ENCODE measurements around the gene DGKD.

The DGKD gene

DNA sequence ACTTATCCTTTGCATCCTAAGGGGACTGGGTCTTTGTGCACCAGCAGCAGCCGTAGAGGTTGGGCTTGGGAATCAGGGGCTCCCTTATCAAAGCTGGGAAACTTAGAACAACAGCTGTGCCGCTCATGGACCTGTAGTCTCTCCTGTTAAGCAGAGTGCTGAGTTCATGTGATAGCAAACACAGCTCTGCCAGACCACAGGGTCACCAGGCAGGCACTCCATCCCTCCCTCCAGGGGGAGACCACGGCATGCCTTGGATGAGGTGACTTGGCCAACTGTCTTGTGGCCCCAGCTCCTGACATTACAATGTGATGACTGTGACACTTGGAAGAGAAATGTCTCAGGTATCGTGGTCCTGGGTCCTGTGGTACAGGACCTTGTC is 60.0 kb downstream of the DGKD start:
- no peak for DNase-seq

- no peak for DNase-seq
These were observed 60.7 kb downstream of the DGKD start for GRCh38 chr2:233414777-233415570.

GRCh38 chr2:233416199-233416598 is 61.9 kb downstream of the DGKD start:
- DNase-seq: no peak

DNA sequence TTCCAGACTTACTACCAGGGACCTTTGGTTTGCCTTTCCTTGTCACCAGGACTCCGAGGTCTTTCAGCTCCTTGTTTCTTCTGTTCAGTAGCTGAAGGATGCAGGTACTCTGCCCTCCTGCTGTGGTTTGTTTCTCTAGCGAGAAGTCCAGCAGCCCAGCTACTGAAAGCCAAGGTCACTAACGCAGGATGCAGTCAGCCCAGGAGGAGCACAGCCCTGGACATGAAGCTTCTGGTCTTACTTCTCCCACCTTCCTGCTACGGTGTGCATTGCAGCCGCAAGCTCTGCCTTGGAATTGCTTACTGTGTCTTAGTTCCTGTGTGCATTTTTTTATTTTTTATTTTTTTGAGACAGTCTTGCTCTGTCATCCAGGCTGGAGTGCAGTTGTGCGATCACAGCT is 62.4 kb downstream of the DGKD start:
- DNase-seq: no peak

DNA sequence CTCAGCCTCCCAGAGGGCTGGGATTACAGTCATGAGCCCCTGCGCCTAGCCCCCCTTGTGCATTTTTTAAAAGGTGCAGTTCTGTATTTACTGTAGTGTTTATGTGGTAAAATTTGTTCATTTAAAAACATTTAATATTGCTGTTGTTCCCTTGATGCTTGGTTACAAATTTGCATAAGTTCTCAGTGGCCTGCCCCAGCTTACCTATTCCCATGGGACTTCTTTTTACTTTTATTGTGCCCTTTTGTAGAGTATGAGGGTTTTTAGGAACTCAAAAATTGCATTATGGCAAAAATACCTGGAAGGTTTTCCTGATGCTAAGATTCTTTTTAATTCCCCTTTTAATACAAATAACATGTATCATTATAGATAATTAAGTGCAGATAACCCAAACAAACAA is 63.0 kb downstream of the DGKD start:
- DNase-seq: no peak

DNA sequence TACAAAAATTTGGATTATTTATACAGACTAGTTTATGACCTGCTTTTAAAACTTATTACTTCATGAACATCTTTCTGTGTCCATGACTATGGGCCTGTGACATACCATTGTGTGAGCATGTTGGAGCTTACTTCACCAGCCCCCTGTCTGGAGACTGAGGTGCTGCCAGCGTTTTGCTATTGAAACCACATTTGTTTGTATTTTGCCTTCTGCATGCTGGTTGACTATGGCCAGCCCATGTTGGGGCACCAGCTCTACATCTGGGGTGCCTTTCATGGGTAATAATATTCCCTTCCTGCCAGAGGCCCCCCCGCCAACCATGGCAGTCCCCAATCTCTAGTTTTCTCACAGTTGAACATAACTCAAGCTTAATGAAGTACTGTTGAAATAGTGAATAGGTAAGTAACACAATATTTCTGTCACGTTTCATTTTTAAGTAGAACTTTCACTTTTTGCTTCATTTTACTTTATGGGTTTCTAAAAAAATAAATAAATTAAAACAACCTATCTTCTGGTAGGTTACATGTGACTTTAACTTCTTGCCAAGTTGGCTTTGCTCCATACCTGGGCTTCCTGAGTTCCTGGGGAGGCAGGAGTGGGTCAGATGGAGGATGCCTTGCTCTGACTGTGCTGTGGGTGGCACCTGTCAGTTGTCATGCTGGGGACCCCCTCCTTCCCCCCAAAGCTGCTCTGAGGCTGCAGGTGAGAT is 63.9 kb downstream of the DGKD start:
- no peak for DNase-seq

- no peak for DNase-seq
These were observed 64.7 kb downstream of the DGKD start for GRCh38 chr2:233418761-233419546.

GRCh38 chr2:233419602-233420391 is 65.5 kb downstream of the DGKD start:
- DNase-seq: no peak

- no peak for DNase-seq
These were observed 67.0 kb downstream of the DGKD start for GRCh38 chr2:233421091-233421816.

DNA sequence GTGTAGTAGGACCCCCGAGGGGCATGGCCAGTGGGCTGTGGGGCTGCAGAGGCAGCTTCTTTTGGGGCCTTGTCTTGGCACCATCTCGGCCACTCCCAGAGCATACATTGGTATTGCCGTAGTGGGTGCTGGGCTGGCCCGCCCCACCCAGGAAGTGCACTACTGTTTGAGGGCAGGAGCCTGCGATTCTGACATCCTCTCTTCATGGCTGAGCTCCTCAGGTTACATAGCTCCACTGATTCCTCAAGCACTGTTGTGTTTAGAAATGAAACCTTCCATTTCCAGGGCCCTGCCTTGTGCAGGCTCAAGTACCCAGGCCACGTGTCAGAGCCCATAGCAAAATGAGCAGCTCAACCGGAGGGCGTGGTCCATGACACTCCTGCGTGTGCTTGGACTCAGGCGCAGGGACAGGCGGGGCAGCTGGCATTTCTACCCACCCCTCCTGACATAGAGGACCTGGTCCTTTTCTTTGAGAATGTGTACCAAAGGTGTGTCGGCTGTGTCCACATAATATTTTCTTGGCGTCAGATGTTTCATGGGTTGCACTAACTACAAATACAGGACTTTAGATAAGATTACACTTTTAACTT is 67.9 kb downstream of the DGKD start:
- no peak for DNase-seq

DNA sequence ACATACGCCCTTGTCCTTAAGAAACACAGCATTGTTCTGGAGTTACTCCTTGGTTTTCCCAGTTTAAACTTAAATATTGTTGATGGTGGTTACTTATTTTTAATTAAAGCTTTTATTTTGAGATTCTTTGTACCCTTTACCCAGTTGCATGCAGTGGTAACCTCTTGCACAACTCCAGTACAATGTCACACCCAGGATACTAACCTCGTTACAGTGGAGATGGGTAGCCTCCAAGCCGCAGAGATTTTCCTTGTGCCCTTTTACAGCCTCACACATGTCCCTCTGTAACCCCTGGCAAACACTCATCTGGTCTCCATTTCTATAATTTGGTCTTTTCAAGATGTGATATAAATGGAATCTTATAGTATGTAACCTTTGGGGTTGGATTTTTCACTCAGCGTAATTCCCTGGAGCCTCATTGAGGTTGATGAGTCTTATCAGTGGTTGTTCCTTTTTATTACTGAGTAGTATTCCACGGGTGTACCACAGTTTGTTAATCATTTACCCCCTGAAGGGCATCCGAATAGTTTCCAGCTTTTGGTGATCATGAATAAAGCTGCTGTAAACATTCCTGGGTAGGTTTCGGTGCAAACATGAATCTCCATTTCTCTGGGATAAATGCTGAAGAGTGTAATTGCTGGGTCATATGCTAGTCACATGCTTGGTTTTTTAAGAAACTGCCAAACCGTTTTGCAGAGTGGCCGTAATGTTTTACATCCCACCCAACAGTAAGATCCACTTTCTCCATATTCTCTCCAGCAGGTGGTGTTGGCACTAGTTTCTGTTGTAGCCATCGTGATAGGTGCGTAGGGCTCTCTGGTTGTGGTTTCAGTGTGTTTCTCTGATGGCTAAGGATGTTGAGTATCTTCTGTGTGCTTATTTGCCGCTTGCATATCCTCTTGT is 68.6 kb downstream of the DGKD start:
- no peak for DNase-seq

DNA sequence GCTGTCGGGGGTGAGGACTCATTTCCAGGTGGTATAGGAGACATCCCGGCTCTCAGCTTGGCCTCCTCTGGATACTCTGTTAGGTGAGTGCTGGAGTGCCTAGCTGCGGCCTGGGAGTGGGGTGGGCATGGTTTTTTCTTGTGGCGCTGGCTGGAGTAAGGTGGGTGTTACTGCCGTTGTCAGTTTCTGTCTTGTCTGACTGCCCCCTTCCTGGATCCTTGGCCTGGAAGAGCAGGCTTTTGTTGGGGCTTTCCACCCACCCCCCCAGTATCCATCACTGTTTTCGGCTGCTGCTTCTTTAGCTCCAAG is 69.2 kb downstream of the DGKD start:
- no peak for DNase-seq

GRCh38 chr2:233424154-233424951 is 70.1 kb downstream of the DGKD start:
- no peak for DNase-seq

GRCh38 chr2:233426619-233427342 is 72.5 kb downstream of the DGKD start:
- DNase-seq: no peak

DNA sequence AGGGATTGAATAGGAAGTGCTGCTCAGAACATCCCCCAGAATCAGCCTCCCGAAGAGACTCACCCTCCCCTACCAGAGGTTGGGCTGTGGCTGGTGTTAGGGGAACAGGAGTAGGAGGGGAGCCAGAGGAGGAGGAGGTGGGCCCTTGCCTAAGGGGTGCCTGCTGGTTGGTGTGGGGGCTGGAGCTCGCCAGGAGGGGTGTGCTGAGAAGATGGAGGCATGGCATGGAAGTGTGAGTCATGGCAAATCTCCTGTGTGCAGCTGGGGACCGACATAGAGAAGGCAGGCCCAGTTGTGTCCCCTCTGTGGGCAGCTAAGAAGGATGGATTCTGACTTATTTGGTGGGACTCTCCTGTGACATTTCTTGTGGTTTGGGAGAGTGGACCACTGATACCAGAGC is 73.7 kb downstream of the DGKD start:
- no peak for DNase-seq

GRCh38 chr2:233428438-233428837 is 74.1 kb downstream of the DGKD start:
- DNase-seq: no peak

DNA sequence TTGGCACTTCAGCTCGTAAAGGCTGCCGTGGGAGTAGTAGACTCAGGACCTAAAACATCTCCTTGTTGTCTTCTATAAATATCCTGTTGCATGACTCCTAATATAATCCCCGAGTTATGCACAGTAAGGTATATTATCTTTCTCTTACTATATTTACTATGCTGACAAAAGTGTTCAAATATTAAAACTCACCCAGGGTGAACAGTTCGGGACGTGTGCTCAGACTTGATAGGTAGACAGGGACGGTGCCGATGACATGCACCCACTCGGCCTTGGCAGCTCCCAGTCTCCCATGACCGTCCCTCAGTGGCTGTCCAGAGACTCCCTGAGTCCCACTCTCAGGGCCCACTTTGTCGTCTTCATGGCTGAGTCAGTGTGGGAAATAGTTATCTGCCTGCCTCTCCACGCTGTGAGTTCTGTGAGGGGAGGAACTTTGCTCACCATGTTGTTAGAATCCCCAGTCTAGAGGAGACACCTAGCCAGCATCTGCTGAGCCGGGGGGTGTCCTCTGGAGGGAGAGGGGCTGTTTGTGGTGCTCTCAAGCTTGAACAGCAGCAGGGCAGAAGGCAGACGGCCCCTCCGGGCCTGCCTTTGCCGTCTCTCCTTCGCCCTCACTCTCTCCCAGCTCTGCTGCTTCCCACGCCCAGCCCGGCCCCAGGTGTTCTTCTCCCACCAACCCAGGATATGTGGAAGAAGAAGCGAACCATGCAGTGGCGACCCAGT is 75.0 kb downstream of the DGKD start:
- DNase-seq: no peak

- no peak for DNase-seq
These were observed 75.8 kb downstream of the DGKD start for GRCh38 chr2:233430081-233430480.

GRCh38 chr2:233430651-233431050 is 76.4 kb downstream of the DGKD start:
- no peak for DNase-seq
